HCT116 (cell line): ENCODE data around the gene NINJ1. TPM values are rescaled to one million over a fixed set of nuclear protein-coding genes. Genes with fewer than 3 reads are reported as not detected.

Source experiments
- ATAC-seq: fragments of 200-7000 bp; cut with Tn5 transposase; 2 replicates; pipeline ENCODE4 v1.9.1; 2020; ENCODE audit warnings: mild to moderate bottlenecking, moderate library complexity
- BruUV-seq: library from RNA; stranded (reverse); fragments of 400-500 nt; replicated peaks from 2 replicates; lab custom pipeline; 2021; lab: Mats Ljungman, UMichigan
- CTCF ChIA-PET: fragments of 300-600 bp; sonication (Branson Sonifier 250); formaldehyde crosslinking; loops from one replicate; lab custom pipeline; 2021; ENCODE audit warnings: antibody characterized with exemption; lab: Charles Lee
- POLR2A ChIA-PET: fragments of 300-600, 350-600 bp; sonication (Branson Sonifier 250); formaldehyde crosslinking; loops from one replicate; lab custom pipeline; 2021; ENCODE audit warnings: antibody characterized with exemption; lab: Charles Lee
- RAD21 ChIA-PET, 2 experiments: fragments of 300-600 bp; sonication (Branson Sonifier 250); formaldehyde crosslinking; loops; one replicate each; lab custom pipeline; 2023; ENCODE audit warnings: low total read pairs in 2 of 2; ENCODE audit not compliant: uncharacterized antibody in 2 of 2, unreplicated experiment in 2 of 2, low non-redundant PET in 1 of 2; lab: Charles Lee
- DNase-seq: peaks from one replicate; pipeline ENCODE4 v3.0.0-alpha.2; 2010; ENCODE audit warnings: low read depth, low spot score
- H2AFZ ChIP-seq: fragments of 200-600 bp; shearing (Covaris generic), sonication (generic); 2 replicates; pipeline ENCODE4 v1.6.1; 2017; ENCODE audit warnings: low read depth, mixed run types, mixed read lengths, antibody characterized with exemption, low read length; ENCODE audit not compliant: poor library complexity, severe bottlenecking
- H3K27ac ChIP-seq: 2 replicates; pipeline ENCODE4 v1.5.1; 2012; ENCODE audit warnings: low read depth, low read length
- H3K27me3 ChIP-seq: fragments of 200-600 bp; sonication (generic); 2 replicates; pipeline ENCODE4 v1.6.1; 2016; ENCODE audit warnings: mixed run types, low read length, mixed read lengths; ENCODE audit not compliant: insufficient read depth
- H3K36me3 ChIP-seq, 2 experiments: fragments of 200-500 bp in 1 of 2; fragments of 200-600 bp in 1 of 2; sonication (Bioruptor generic) in 1 of 2; sonication (generic) in 1 of 2; 2 replicates each; pipeline versions ENCODE4 v1.5.1 to v1.6.1; 2014 to 2016; ENCODE audit warnings: low read length in 2 of 2, inconsistent platforms in 1 of 2, mixed read lengths in 1 of 2, mixed run types in 1 of 2; ENCODE audit not compliant: insufficient read depth in 2 of 2, control insufficient read depth in 1 of 2
- H3K4me1 ChIP-seq, 2 experiments: fragments of 200-600 bp in 1 of 2; sonication (generic) in 1 of 2; 2 replicates each; pipeline versions ENCODE4 v1.5.1 to v1.6.1; 2012 to 2017; ENCODE audit warnings: low read length in 2 of 2, inconsistent platforms in 1 of 2, mild to moderate bottlenecking in 1 of 2, mixed read lengths in 1 of 2, mixed run types in 1 of 2, moderate library complexity in 1 of 2; ENCODE audit not compliant: insufficient read depth in 2 of 2, control insufficient read depth in 1 of 2
- H3K4me2 ChIP-seq: fragments of 200-600 bp; sonication (generic); 2 replicates; pipeline ENCODE4 v1.6.1; 2017; ENCODE audit warnings: mixed run types, low read length, mixed read lengths
- H3K4me3 ChIP-seq, 2 experiments: fragments of 200-600 bp in 1 of 2; sonication (generic) in 1 of 2; replicated peaks in 1 of 2; 2 replicates each; pipeline ENCODE4 v1.5.1; 2011 to 2016; ENCODE audit warnings: low read length in 2 of 2, control low read depth in 1 of 2, low read depth in 1 of 2, mild to moderate bottlenecking in 1 of 2, mixed read lengths in 1 of 2, mixed run types in 1 of 2
- H3K79me2 ChIP-seq: fragments of 200-600 bp; sonication (generic); 2 replicates; pipeline ENCODE4 v1.6.1; 2017; ENCODE audit warnings: mild to moderate bottlenecking, mixed run types, low read length, moderate library complexity, mixed read lengths; ENCODE audit not compliant: insufficient read depth
- H3K9ac ChIP-seq: fragments of 200-600 bp; sonication (generic); 2 replicates; pipeline ENCODE4 v1.6.1; 2016; ENCODE audit warnings: low read length, mixed read lengths
- H3K9me2 ChIP-seq: fragments of 200-600 bp; sonication (generic), shearing (Covaris generic); 2 replicates; pipeline ENCODE4 v1.6.1; 2017; ENCODE audit warnings: mixed run types, mild to moderate bottlenecking, moderate library complexity; ENCODE audit not compliant: insufficient read depth
- H3K9me3 ChIP-seq, 2 experiments: fragments of 200-500 bp in 1 of 2; fragments of 200-600 bp in 1 of 2; sonication (Bioruptor generic) in 1 of 2; sonication (generic) in 1 of 2; 2 replicates each; pipeline ENCODE4 v1.6.1; 2014 to 2017; ENCODE audit warnings: low read length in 2 of 2, mixed read lengths in 2 of 2, inconsistent platforms in 1 of 2, low read depth in 1 of 2, mild to moderate bottlenecking in 1 of 2, mixed run types in 1 of 2, moderate library complexity in 1 of 2; ENCODE audit not compliant: control insufficient read depth in 1 of 2, insufficient read depth in 1 of 2
- H4K20me1 ChIP-seq: fragments of 200-600 bp; sonication (generic), shearing (Covaris generic); 2 replicates; pipeline ENCODE4 v1.6.1; 2017; ENCODE audit warnings: mixed run types, mild to moderate bottlenecking, moderate library complexity; ENCODE audit not compliant: insufficient read depth
- ATF3 ChIP-seq: IDR thresholded peaks from 2 replicates; pipeline ENCODE4 v1.6.1; 2012
- CBX3 ChIP-seq: IDR thresholded peaks from 2 replicates; pipeline ENCODE4 v1.6.1; 2012; ENCODE audit warnings: low read depth
- CEBPB ChIP-seq: IDR thresholded peaks from 2 replicates; pipeline ENCODE4 v1.6.1; 2012; ENCODE audit warnings: low read depth
- CTCF ChIP-seq, 3 experiments: fragments of 200-600 bp in 1 of 3; sonication (generic) in 1 of 3; IDR thresholded peaks in 2 of 3; conservative IDR thresholded peaks in 1 of 3; 2 replicates each; pipeline ENCODE4 v1.5.1; 2012 to 2017; ENCODE audit warnings: low read depth in 2 of 3, low read length in 2 of 3, antibody characterized with exemption in 1 of 3, borderline replicate concordance in 1 of 3, control low read depth in 1 of 3, mild to moderate bottlenecking in 1 of 3, mixed read lengths in 1 of 3, mixed run types in 1 of 3, moderate library complexity in 1 of 3; ENCODE audit not compliant: insufficient read depth in 1 of 3
- EGR1 ChIP-seq: IDR thresholded peaks from 2 replicates; pipeline ENCODE4 v1.6.1; 2012; ENCODE audit warnings: low read depth
- ELF1 ChIP-seq: IDR thresholded peaks from 2 replicates; pipeline ENCODE4 v1.6.1; 2012; ENCODE audit warnings: low read depth, borderline replicate concordance
- EZH2 ChIP-seq: fragments of 200-600 bp; sonication (generic); IDR thresholded peaks from 2 replicates; pipeline ENCODE4 v1.6.1; 2017; ENCODE audit warnings: antibody characterized with exemption, mixed run types
- FOSL1 ChIP-seq: IDR thresholded peaks from 2 replicates; pipeline ENCODE4 v1.6.1; 2012; ENCODE audit warnings: low read depth
- JUND ChIP-seq: IDR thresholded peaks from 2 replicates; pipeline ENCODE4 v1.6.1; 2012
- POLR2A ChIP-seq: IDR thresholded peaks from 2 replicates; pipeline ENCODE4 v1.7.0; 2011; ENCODE audit warnings: borderline replicate concordance; ENCODE audit not compliant: insufficient read depth, insufficient read length; ENCODE audit errors: extremely low read depth
- RAD21 ChIP-seq: IDR thresholded peaks from 2 replicates; pipeline ENCODE4 v1.6.1; 2012; ENCODE audit warnings: low read depth, mild to moderate bottlenecking
- SIN3A ChIP-seq: IDR thresholded peaks from 2 replicates; pipeline ENCODE4 v1.6.1; 2012; ENCODE audit warnings: low read depth
- SP1 ChIP-seq: IDR thresholded peaks from 2 replicates; pipeline ENCODE4 v1.6.1; 2012; ENCODE audit warnings: low read depth
- TCF7L2 ChIP-seq: IDR thresholded peaks from 2 replicates; pipeline ENCODE4 v1.7.0; 2011; ENCODE audit warnings: borderline replicate concordance, inconsistent platforms; ENCODE audit not compliant: insufficient read depth, insufficient read length; ENCODE audit errors: extremely low read depth
- ZBTB33 ChIP-seq: IDR thresholded peaks from 2 replicates; pipeline ENCODE4 v1.6.1; 2011; ENCODE audit warnings: mild to moderate bottlenecking, low read length, moderate library complexity; ENCODE audit not compliant: insufficient replicate concordance; ENCODE audit errors: extremely low read depth
- ZNF274 ChIP-seq: fragments of 200-500 bp; sonication (Bioruptor generic); IDR thresholded peaks from 2 replicates; pipeline ENCODE4 v1.6.1; 2014; ENCODE audit warnings: mild to moderate bottlenecking, low read depth, low read length, inconsistent platforms
- intact Hi-C: fragments of 100-400 bp; cut with micrococcal nuclease; formaldehyde crosslinking; loops from 2 replicates; pipeline ENCODE4 v1.10.0; 2022
- total RNA-seq: library from RNA; stranded (reverse); gene quantifications from one replicate; pipeline ENCODE4 v1.2.1, GENCODE V29; 2021; ENCODE audit not compliant: unreplicated experiment

The NINJ1 gene
- total RNA-seq, 1 experiment from 2014 or later = 34.4 TPM

- DNase-seq (no peak), ATAC-seq (no peak)
- intact Hi-C loops = no loop called here
- Histone ChIP-seq H3K4me2 (peak overlapping the region; percentile 23; the same call in 1 of the 2 replicates), H3K36me3 (no peaks in the 10 kb centered on the region; a peak in 1 of 4 replicates), H3K27me3 (no peaks in the 10 kb centered on the region), H3K4me1 (peaks cover 17 to 18% of the 10 kb centered on the region in 2 experiments; a peak in 3 of 4 replicates), H3K79me2 (peaks cover 11% of the 10 kb centered on the region; the same call in 1 of the 2 replicates), H3K9ac (no peak overlapping the region), H2AFZ (no peak overlapping the region), H3K4me3 (no peak overlapping the region), H3K9me3 (no peaks in the 10 kb centered on the region), H4K20me1 (no peaks in the 10 kb centered on the region), H3K27ac (no peak overlapping the region; the same call in 1 of the 2 replicates)
- CTCF ChIA-PET = no interaction called here
- no TSS peak for BruUV-seq
- RAD21 ChIA-PET = no interaction called here
- POLR2A ChIA-PET = no interaction called here
- TF ChIP-seq JUND (no peak), SIN3A (no peak), CBX3 (no peak), FOSL1 (no peak), RAD21 (no peak), TCF7L2 (no peak), POLR2A (no peak), EZH2 (no peak), ZNF274 (no peak), ELF1 (no peak)
- TF ChIP-seq, all 23 proteins: peak for 0
- no peaks in the 10 kb centered on the region for H3K9me2 ChIP-seq
Observed at GRCh38 chr9:93127395-93127911, 6.6 kb downstream of the NINJ1 start.

- no peak overlapping the region for H3K9ac ChIP-seq
- peaks cover 11 to 13% of the 10 kb centered on the region in 2 experiments; a peak in 3 of 4 replicates for H3K4me1 ChIP-seq
- H3K27ac ChIP-seq = peak overlapping the region; percentile 6; the same call in 1 of the 2 replicates
- intact Hi-C loops = no loop called here
- ChIA-PET CTCF (no interaction called here), RAD21 (no interaction called here), POLR2A (no interaction called here)
- TF ChIP-seq CTCF (IDR thresholded peaks at IDR 0.05 in 2 of 3, conservative IDR thresholded peaks at IDR 0.05 in 1 of 3; ENCODE audit: borderline replicate concordance in 1 of 3, insufficient read depth in 1 of 3, low read depth in 2 of 3, low read length in 2 of 3) (no peak), CEBPB (no peak), CBX3 (no peak), ELF1 (no peak), ZNF274 (no peak), SP1 (no peak), EZH2 (no peak), ATF3 (no peak), ZBTB33 (no peak), EGR1 (no peak), RAD21 (no peak)
- no peak overlapping the region for H2AFZ ChIP-seq
- peak overlapping the region; percentile 23; the same call in 1 of the 2 replicates for H3K4me2 ChIP-seq
- H3K4me3 ChIP-seq = no peak overlapping the region
- H3K27me3 ChIP-seq = no peaks in the 10 kb centered on the region
- no peaks in the 10 kb centered on the region; a peak in 1 of 4 replicates for H3K36me3 ChIP-seq
- peaks cover 6% of the 10 kb centered on the region; the same call in 1 of the 2 replicates for H3K79me2 ChIP-seq
- no peaks in the 10 kb centered on the region for H3K9me2 ChIP-seq
- no peak for DNase-seq
- BruUV-seq = no TSS peak
- ATAC-seq = no peak
- no peaks in the 10 kb centered on the region for H4K20me1 ChIP-seq
- H3K9me3 ChIP-seq = no peaks in the 10 kb centered on the region
Observed at GRCh38 chr9:93126825-93127368, 7.2 kb downstream of the NINJ1 start.
